Measurements from ENCODE around the gene ALG11. TPM values are rescaled to one million over a fixed set of nuclear protein-coding genes. Genes with fewer than 3 reads are reported as not detected.
A peak's percentile ranks its signal among the peaks of the same experiment; 100 is the strongest.
"Not testable (repeated sequence)": the region's sequence is repeated elsewhere in the genome, so short reads cannot be mapped to it uniquely, and the experiment has no call there.

ALG11 gene
- total RNA-seq, 1 donor from 2014 or later, result 16.7 TPM

- ATAC-seq, result no peak
Observed at GRCh38 chr13:52029569-52029968, 17.4 kb downstream of the ALG11 start.

GRCh38 chr13:52030401-52030800 is 18.2 kb downstream of the ALG11 start:
- ATAC-seq, result not testable (repeated sequence)

- ATAC-seq, result no peak
Observed at GRCh38 chr13:52033039-52033438, 20.8 kb downstream of the ALG11 start.

- ATAC-seq, result no peak
Observed at GRCh38 chr13:52034616-52035226, 22.5 kb downstream of the ALG11 start.

- ATAC-seq, result no peak
Observed at GRCh38 chr13:52036037-52036436, 23.8 kb downstream of the ALG11 start.

GRCh38 chr13:52043675-52044074 is 31.5 kb downstream of the ALG11 start:
- no peak for ATAC-seq

- ATAC-seq, result no peak
Observed at GRCh38 chr13:52047463-52047862, 35.3 kb downstream of the ALG11 start.

- no peak for ATAC-seq
Observed at GRCh38 chr13:52048516-52048915, 36.3 kb downstream of the ALG11 start.

GRCh38 chr13:52051400-52051799 is 39.2 kb downstream of the ALG11 start:
- ATAC-seq, result no peak

- ATAC-seq, result no peak
Observed at GRCh38 chr13:52053460-52053859, 41.3 kb downstream of the ALG11 start.

- not testable (repeated sequence) for ATAC-seq
Observed at GRCh38 chr13:52061064-52061463, 48.9 kb downstream of the ALG11 start.

- ATAC-seq, result no peak
Observed at GRCh38 chr13:52061587-52061986, 49.4 kb downstream of the ALG11 start.

GRCh38 chr13:52067237-52067636 is 55.0 kb downstream of the ALG11 start:
- ATAC-seq, result no peak

GRCh38 chr13:52070929-52071523 is 58.8 kb downstream of the ALG11 start:
- peak; percentile 20 for ATAC-seq

Other genes starting within 250 kb of the ALG11 start
- 7.3 TPM for gene DHRS12, start 208.2 kb upstream of the ALG11 start, total RNA-seq
- gene TMEM272, start 167.2 kb upstream of the ALG11 start, total RNA-seq, result not detected
- not detected for gene CCDC70, start 150.4 kb upstream of the ALG11 start, total RNA-seq
- 0.92 TPM for gene ATP7B, start 948 bp upstream of the ALG11 start, total RNA-seq
- gene UTP14C, start 12.3 kb downstream of the ALG11 start, total RNA-seq, result 4.4 TPM
- 0.16 TPM for gene NEK5, start 116.7 kb downstream of the ALG11 start, total RNA-seq
- gene NEK3, start 147.2 kb downstream of the ALG11 start, total RNA-seq, result 4.3 TPM